Skeletal muscle cell (primary cell): ENCODE results near the gene STK36.
A peak's percentile ranks its signal among the peaks of the same experiment; 100 is the strongest.

Experiments used
- DNase-seq: peaks from one replicate; pipeline ENCODE4 v3.0.0-alpha.2; 2010; ENCODE audit warnings: low read depth
- H3K4me3 ChIP-seq: 2 replicates; pipeline ENCODE4 v1.5.1; 2011; ENCODE audit warnings: low read depth, mild to moderate bottlenecking, control low read depth, low read length, moderate library complexity

Gene STK36

GRCh38 chr2:218711550-218711929 is 39.7 kb downstream of the STK36 start:
- DNase-seq, result no peak
- H3K4me3 ChIP-seq, result peak overlapping the region; percentile 94

GRCh38 chr2:218713922-218714321 is 42.0 kb downstream of the STK36 start:
- DNase-seq, result no peak
- H3K4me3 ChIP-seq, result no peak overlapping the region

- no peak for DNase-seq
- no peak overlapping the region for H3K4me3 ChIP-seq
Observed at GRCh38 chr2:218716070-218716469, 44.2 kb downstream of the STK36 start.

- no peak for DNase-seq
- H3K4me3 ChIP-seq, result no peak overlapping the region
Observed at GRCh38 chr2:218717262-218717661, 45.4 kb downstream of the STK36 start.

GRCh38 chr2:218718058-218718457 is 46.2 kb downstream of the STK36 start:
- H3K4me3 ChIP-seq, result no peak overlapping the region
- DNase-seq, result no peak

GRCh38 chr2:218719457-218719856 is 47.6 kb downstream of the STK36 start:
- DNase-seq, result no peak
- no peak overlapping the region for H3K4me3 ChIP-seq

- no peak overlapping the region for H3K4me3 ChIP-seq
- no peak for DNase-seq
Observed at GRCh38 chr2:218720048-218721041, 48.5 kb downstream of the STK36 start.

- no peak overlapping the region for H3K4me3 ChIP-seq
- DNase-seq, result no peak
Observed at GRCh38 chr2:218721488-218721887, 49.6 kb downstream of the STK36 start.

- no peak for DNase-seq
Observed at GRCh38 chr2:218721934-218722333, 50.0 kb downstream of the STK36 start.

GRCh38 chr2:218722419-218722818 is 50.5 kb downstream of the STK36 start:
- DNase-seq, result no peak
- no peak overlapping the region for H3K4me3 ChIP-seq

More at GRCh38 chr2:218721934-218722333, 50.0 kb downstream of the STK36 start:
- H3K4me3 ChIP-seq, result no peak overlapping the region

GRCh38 chr2:218722876-218723785 is 51.2 kb downstream of the STK36 start:
- no peak overlapping the region for H3K4me3 ChIP-seq

GRCh38 chr2:218726004-218726574 is 54.2 kb downstream of the STK36 start:
- DNase-seq, result no peak
- H3K4me3 ChIP-seq, result no peak overlapping the region

More at GRCh38 chr2:218722876-218723785, 51.2 kb downstream of the STK36 start:
- DNase-seq, result no peak

- H3K4me3 ChIP-seq, result no peak overlapping the region
- DNase-seq, result no peak
Observed at GRCh38 chr2:218727502-218728165, 55.7 kb downstream of the STK36 start.

- H3K4me3 ChIP-seq, result no peak overlapping the region
- no peak for DNase-seq
Observed at GRCh38 chr2:218729640-218730039, 57.8 kb downstream of the STK36 start.

- H3K4me3 ChIP-seq, result no peak overlapping the region
- no peak for DNase-seq
Observed at GRCh38 chr2:218732052-218732760, 60.3 kb downstream of the STK36 start.

GRCh38 chr2:218732761-218733158 is 60.9 kb downstream of the STK36 start:
- no peak overlapping the region for H3K4me3 ChIP-seq
- no peak for DNase-seq

GRCh38 chr2:218733171-218734021 is 61.5 kb downstream of the STK36 start:
- DNase-seq, result peak; percentile 42
- H3K4me3 ChIP-seq, result no peak overlapping the region
